ENCODE data around the gene AOPEP. TPM values are rescaled to one million over a fixed set of nuclear protein-coding genes. Genes with fewer than 3 reads are reported as not detected.

AOPEP gene
- total and polyA plus RNA-seq, 11 donors = 105 to 310 (median 185) TPM

DNA sequence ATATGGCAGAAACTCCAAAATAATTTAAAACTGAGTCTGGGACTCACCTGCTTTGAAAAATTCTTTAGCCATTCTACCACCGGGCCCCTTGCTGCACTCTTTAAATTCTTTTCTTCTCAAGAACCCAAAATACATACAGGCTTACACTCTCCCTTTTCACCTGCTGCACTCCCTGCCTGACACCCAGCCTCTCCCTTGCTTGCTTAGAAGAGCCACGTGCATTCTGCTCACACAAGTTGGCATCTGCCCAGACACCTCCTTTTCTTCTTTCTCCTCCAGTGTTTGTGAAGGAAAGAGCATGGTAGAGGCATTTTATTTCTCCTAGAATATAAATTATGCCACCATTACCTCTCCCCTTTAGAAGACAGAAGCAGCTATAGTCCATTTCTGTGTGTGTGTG is 39.0 kb upstream of the AOPEP start:
- peaks cover 0 to 5% (median 0%) of the 10 kb centered on the region in 12 donors for H3K4me1 ChIP-seq
- intact Hi-C loops (cut with DNase I) = loop anchor here in 6 of 10 donors (5.0 to 10.0 kb wide), 5 partner anchors 77 to 317 kb away; no protein-coding TSS in a partner anchor
- H3K9me3 ChIP-seq = no peaks in the 10 kb centered on the region
- 53 to 66% (median 60%) methylated on average over 2 of the region's 2 CpGs for WGBS, 4 donors
- DNase-seq (no peak), ATAC-seq (no peak)
- H3K36me3 ChIP-seq = no peaks in the 10 kb centered on the region
- H3K27ac ChIP-seq = no peak overlapping the region
- no peak for TF ChIP-seq POLR2A (IDR thresholded peaks at IDR 0.05)
- TF ChIP-seq, protein P1, sequence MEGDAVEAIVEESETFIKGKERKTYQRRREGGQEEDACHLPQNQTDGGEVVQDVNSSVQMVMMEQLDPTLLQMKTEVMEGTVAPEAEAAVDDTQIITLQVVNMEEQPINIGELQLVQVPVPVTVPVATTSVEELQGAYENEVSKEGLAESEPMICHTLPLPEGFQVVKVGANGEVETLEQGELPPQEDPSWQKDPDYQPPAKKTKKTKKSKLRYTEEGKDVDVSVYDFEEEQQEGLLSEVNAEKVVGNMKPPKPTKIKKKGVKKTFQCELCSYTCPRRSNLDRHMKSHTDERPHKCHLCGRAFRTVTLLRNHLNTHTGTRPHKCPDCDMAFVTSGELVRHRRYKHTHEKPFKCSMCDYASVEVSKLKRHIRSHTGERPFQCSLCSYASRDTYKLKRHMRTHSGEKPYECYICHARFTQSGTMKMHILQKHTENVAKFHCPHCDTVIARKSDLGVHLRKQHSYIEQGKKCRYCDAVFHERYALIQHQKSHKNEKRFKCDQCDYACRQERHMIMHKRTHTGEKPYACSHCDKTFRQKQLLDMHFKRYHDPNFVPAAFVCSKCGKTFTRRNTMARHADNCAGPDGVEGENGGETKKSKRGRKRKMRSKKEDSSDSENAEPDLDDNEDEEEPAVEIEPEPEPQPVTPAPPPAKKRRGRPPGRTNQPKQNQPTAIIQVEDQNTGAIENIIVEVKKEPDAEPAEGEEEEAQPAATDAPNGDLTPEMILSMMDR (IDR thresholded peaks at IDR 0.05) = no peak
- no peaks in the 10 kb centered on the region for H3K27me3 ChIP-seq
- no peak overlapping the region for H3K4me3 ChIP-seq

DNA sequence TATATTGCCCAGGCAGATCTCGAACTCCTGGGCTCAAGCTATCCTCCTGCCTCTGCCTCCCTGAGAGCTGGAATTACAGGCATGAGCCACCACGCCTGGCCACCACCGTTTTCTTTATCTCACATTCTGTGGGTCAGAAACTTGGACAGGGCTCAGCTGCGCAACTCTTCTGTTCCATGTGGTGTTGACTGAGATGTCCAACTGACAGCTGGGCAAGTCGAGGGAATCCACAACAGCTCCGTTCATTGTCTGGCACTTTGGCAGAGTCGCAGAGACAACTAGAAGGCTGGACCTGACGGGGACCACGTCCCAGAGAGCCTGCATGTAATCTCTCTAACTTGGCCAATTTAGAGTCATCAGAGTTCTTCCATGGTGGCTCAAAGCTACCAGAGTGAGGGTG is 36.2 kb upstream of the AOPEP start:
- Histone ChIP-seq H3K36me3 (no peaks in the 10 kb centered on the region), H3K9me3 (no peaks in the 10 kb centered on the region), H3K27me3 (no peaks in the 10 kb centered on the region), H3K27ac (no peak overlapping the region), H3K4me3 (no peak overlapping the region), H3K4me1 (peaks cover 0 to 5% (median 0%) of the 10 kb centered on the region in 12 donors)
- DNase-seq (no peak), ATAC-seq (no peak)
- intact Hi-C loops (cut with DNase I) = no loop called here
- 79 to 87% (median 81%) methylated on average over 8 to 9 of the region's 9 CpGs for WGBS, 4 donors
- TF ChIP-seq, protein P1 (IDR thresholded peaks at IDR 0.05) = no peak
- TF ChIP-seq POLR2A (IDR thresholded peaks at IDR 0.05) = no peak

GRCh38 chr9:94692601-94693000 is 33.9 kb upstream of the AOPEP start:
- ATAC-seq (no peak), DNase-seq (no peak)
- Histone ChIP-seq H3K4me3 (no peak overlapping the region), H3K36me3 (no peaks in the 10 kb centered on the region), H3K27me3 (no peaks in the 10 kb centered on the region), H3K27ac (no peak overlapping the region), H3K4me1 (peaks cover 0 to under 1% (median 0%) of the 10 kb centered on the region in 12 donors), H3K9me3 (no peaks in the 10 kb centered on the region)
- 48 to 73% (median 72%) methylated on average over 3 to 4 of the region's 4 CpGs for WGBS, 4 donors
- TF ChIP-seq, protein P1 (IDR thresholded peaks at IDR 0.05) = no peak
- TF ChIP-seq POLR2A (IDR thresholded peaks at IDR 0.05) = no peak
- intact Hi-C loops (cut with DNase I) = no loop called here

DNA sequence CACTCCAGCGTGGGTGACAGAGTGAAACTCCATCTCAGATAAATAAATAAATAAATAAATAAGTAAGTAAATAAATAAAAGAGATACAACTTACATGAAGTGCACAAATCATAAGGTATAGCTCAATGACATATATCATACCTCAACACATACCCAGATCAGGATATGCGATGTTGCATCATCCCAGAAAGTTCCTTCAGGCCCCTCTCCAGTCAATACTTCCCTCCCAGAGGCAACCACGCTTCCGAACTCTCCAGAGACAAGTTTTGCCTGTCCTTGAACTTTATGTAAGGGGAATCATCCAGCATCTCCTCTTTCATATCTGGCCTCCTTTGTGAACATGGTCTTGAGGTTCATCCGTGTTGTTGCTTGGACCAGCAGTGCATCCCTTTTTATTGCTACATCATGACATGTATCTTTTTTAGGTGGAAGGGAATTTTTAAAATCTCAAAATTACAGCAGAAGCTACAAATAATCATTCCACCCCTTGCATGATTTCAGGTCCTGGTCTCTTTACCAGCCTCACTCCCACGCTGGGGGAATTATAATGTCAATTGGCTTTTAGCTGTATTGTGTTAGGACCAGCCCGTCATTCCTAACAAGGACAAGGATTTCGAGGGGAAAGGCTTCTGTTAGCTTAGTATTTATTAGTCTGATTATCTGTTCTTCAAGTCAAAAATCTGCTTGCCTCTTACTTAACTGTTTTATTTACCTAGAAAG is 32.9 kb upstream of the AOPEP start:
- no peak for TF ChIP-seq POLR2A (IDR thresholded peaks at IDR 0.05)
- TF ChIP-seq, protein P1 (IDR thresholded peaks at IDR 0.05) = no peak
- 86 to 89% (median 88%) methylated on average over 8 of the region's 8 CpGs for WGBS, 4 donors
- intact Hi-C loops (cut with DNase I) = no loop called here
- no peak overlapping the region for H3K4me3 ChIP-seq
- no peaks in the 10 kb centered on the region for H3K27me3 ChIP-seq
- H3K9me3 ChIP-seq = no peaks in the 10 kb centered on the region
- no peaks in the 10 kb centered on the region for H3K36me3 ChIP-seq
- H3K4me1 ChIP-seq = no peaks in the 10 kb centered on the region
- no peak for DNase-seq
- ATAC-seq = no peak
- H3K27ac ChIP-seq = no peak overlapping the region

All from heart left ventricle (tissue), 16 donors.